ENCODE results near the gene NWD2. TPM values are rescaled to one million over a fixed set of nuclear protein-coding genes. Genes with fewer than 3 reads are reported as not detected.

The NWD2 gene
- total RNA-seq, 1 donor from 2014 or later: 0.49 TPM

- intact Hi-C loops (cut with DNase I): no loop called here
- DNase-seq (ENCODE audit: extremely low spot score in 2 of 2): no peak
- no peaks in the 10 kb centered on the region for H3K36me3 ChIP-seq
- TF ChIP-seq POLR2AphosphoS5 (IDR thresholded peaks at IDR 0.05; ENCODE audit: insufficient read depth in 1 of 2, low read depth in 1 of 2): no peak
- no peak for TF ChIP-seq POLR2A (IDR thresholded peaks at IDR 0.05)
- TF ChIP-seq, protein P1, sequence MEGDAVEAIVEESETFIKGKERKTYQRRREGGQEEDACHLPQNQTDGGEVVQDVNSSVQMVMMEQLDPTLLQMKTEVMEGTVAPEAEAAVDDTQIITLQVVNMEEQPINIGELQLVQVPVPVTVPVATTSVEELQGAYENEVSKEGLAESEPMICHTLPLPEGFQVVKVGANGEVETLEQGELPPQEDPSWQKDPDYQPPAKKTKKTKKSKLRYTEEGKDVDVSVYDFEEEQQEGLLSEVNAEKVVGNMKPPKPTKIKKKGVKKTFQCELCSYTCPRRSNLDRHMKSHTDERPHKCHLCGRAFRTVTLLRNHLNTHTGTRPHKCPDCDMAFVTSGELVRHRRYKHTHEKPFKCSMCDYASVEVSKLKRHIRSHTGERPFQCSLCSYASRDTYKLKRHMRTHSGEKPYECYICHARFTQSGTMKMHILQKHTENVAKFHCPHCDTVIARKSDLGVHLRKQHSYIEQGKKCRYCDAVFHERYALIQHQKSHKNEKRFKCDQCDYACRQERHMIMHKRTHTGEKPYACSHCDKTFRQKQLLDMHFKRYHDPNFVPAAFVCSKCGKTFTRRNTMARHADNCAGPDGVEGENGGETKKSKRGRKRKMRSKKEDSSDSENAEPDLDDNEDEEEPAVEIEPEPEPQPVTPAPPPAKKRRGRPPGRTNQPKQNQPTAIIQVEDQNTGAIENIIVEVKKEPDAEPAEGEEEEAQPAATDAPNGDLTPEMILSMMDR (IDR thresholded peaks at IDR 0.05): no peak
- no peaks in the 10 kb centered on the region for H3K4me1 ChIP-seq
- H3K9me3 ChIP-seq: no peaks in the 10 kb centered on the region
- no peak overlapping the region for H3K27ac ChIP-seq
- no peak overlapping the region for H3K4me3 ChIP-seq
- no peaks in the 10 kb centered on the region for H3K27me3 ChIP-seq
Measured at GRCh38 chr4:37359261-37359660, 114.7 kb downstream of the NWD2 start.

- intact Hi-C loops (cut with DNase I): no loop called here
- Histone ChIP-seq H3K36me3 (no peaks in the 10 kb centered on the region), H3K27me3 (no peaks in the 10 kb centered on the region), H3K9me3 (no peaks in the 10 kb centered on the region), H3K4me1 (no peaks in the 10 kb centered on the region), H3K27ac (no peak overlapping the region), H3K4me3 (no peak overlapping the region)
- no peak for DNase-seq (ENCODE audit: extremely low spot score in 2 of 2)
- TF ChIP-seq, protein P1 (IDR thresholded peaks at IDR 0.05): no peak
- no peak for TF ChIP-seq POLR2AphosphoS5 (IDR thresholded peaks at IDR 0.05; ENCODE audit: insufficient read depth in 1 of 2, low read depth in 1 of 2)
- TF ChIP-seq POLR2A (IDR thresholded peaks at IDR 0.05): no peak
Measured at GRCh38 chr4:37365888-37366287, 121.3 kb downstream of the NWD2 start.

GRCh38 chr4:37367901-37368300 is 123.4 kb downstream of the NWD2 start:
- intact Hi-C loops (cut with DNase I): no loop called here
- H3K27ac ChIP-seq: no peak overlapping the region
- H3K9me3 ChIP-seq: no peaks in the 10 kb centered on the region
- no peaks in the 10 kb centered on the region for H3K4me1 ChIP-seq
- no peak for DNase-seq (ENCODE audit: extremely low spot score in 2 of 2)
- TF ChIP-seq, protein P1 (IDR thresholded peaks at IDR 0.05): no peak
- TF ChIP-seq POLR2AphosphoS5 (IDR thresholded peaks at IDR 0.05; ENCODE audit: insufficient read depth in 1 of 2, low read depth in 1 of 2): no peak
- no peak for TF ChIP-seq POLR2A (IDR thresholded peaks at IDR 0.05)
- H3K36me3 ChIP-seq: no peaks in the 10 kb centered on the region
- H3K4me3 ChIP-seq: no peak overlapping the region
- H3K27me3 ChIP-seq: no peaks in the 10 kb centered on the region

GRCh38 chr4:37370052-37370451 is 125.5 kb downstream of the NWD2 start:
- H3K27ac ChIP-seq: no peak overlapping the region
- H3K27me3 ChIP-seq: no peaks in the 10 kb centered on the region
- no peaks in the 10 kb centered on the region for H3K36me3 ChIP-seq
- no peak for DNase-seq (ENCODE audit: extremely low spot score in 2 of 2)
- no peak overlapping the region for H3K4me3 ChIP-seq
- no peaks in the 10 kb centered on the region for H3K9me3 ChIP-seq
- TF ChIP-seq POLR2AphosphoS5 (IDR thresholded peaks at IDR 0.05; ENCODE audit: insufficient read depth in 1 of 2, low read depth in 1 of 2) (no peak), POLR2A (IDR thresholded peaks at IDR 0.05) (no peak)
- TF ChIP-seq, protein P1 (IDR thresholded peaks at IDR 0.05): no peak
- no peaks in the 10 kb centered on the region for H3K4me1 ChIP-seq
- intact Hi-C loops (cut with DNase I): no loop called here

DNA sequence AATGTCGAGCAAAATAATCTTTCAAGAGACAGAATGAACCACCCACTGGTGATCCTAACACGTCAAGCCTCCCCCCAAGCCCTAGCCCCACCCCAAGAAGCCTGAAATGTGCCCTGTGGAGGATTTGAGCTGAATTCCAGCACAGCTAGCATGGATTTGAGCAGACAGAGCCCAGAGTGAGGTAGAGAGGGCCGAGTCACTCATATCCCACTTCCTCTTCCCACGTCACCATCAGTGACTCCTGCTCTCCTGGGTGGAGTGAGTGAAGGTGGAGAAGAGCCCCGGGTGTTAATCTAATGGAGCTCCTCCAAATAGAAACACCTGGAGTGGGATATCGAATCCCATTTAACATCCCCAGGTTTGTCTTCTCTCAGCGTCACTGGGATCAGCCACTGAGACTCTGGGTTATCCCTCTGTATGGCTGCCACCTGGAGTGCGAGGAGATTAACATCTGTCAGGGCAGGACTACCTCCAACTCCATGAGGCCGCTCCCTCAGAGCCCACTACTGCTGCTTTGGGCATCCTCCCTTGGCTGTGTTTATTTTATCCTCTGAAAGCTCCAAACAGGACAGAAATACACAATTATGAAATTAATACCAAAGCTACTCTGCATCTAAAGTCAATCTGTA is 136.6 kb downstream of the NWD2 start:
- no peaks in the 10 kb centered on the region for H3K9me3 ChIP-seq
- no peaks in the 10 kb centered on the region for H3K4me1 ChIP-seq
- no peak for DNase-seq (ENCODE audit: extremely low spot score in 2 of 2)
- no peaks in the 10 kb centered on the region for H3K27me3 ChIP-seq
- TF ChIP-seq, protein P1 (IDR thresholded peaks at IDR 0.05): no peak
- TF ChIP-seq POLR2A (IDR thresholded peaks at IDR 0.05) (no peak), POLR2AphosphoS5 (IDR thresholded peaks at IDR 0.05; ENCODE audit: insufficient read depth in 1 of 2, low read depth in 1 of 2) (no peak)
- intact Hi-C loops (cut with DNase I): no loop called here
- H3K27ac ChIP-seq: no peak overlapping the region
- no peak overlapping the region for H3K4me3 ChIP-seq
- no peaks in the 10 kb centered on the region for H3K36me3 ChIP-seq

Measured in vagina (tissue), 2 donors.